Sigmoid colon (tissue), 4 donors: ENCODE data around the gene TAF12.

ENCODE experiments used
- POLR2AphosphoS5 ChIP-seq, 4 donors: sonication (generic); formaldehyde crosslinking; IDR thresholded peaks; one replicate each; pipeline ENCODE4 v1.6.1; 2017; ENCODE audit warnings: antibody characterized with exemption in 4 of 4
- TF ChIP-seq, protein P1 (sequence below), 4 experiments: fragments of 450-650 bp in 3 of 4; fragments of 200-600 bp in 1 of 4; IDR thresholded peaks; one replicate each; pipeline ENCODE4 v1.5.1; 2016 to 2019; ENCODE audit warnings: antibody characterized with exemption in 4 of 4, mild to moderate bottlenecking in 3 of 4, moderate library complexity in 2 of 4

DNA sequence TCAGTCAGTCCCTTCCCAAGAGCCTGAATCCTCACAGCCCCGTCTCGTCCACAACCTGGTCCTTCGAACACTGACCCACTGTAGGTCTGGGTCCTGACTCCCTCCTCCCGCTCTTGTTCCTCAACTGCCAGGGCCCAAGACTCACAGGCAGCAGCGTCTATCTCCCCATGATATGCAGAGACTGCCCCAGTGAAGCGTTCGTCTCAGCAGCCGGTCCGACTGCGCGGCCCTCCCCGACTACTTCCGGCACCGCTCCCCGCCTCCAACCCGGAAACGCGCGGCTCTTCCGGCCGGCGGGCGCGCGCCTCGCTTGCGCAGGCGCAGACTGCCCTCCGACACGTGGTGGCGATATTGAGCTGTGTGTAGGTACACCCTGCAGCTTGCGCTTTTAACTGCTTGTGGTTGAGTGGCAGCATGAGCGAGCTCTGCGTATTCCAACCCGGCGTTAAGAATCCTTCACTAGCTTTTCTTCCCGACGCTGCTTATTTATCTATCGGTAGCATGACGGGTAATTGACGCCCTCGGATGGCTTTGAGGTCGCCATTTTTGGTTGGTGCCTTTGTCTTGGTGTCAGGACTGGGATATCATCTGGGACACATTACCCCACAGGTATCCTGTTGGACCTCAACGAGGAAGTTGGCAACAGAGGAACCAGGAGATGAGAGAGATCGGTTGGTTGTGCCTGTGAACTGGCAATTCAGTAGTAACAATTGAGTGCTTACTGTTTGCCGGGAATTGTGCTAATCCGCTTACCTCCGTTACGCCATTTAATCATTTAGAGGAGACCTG, at the start of gene TAF12:
- peak; percentile 88 to 97 (median 96) for TF ChIP-seq POLR2AphosphoS5 (IDR thresholded peaks at IDR 0.05)
- TF ChIP-seq, protein P1, sequence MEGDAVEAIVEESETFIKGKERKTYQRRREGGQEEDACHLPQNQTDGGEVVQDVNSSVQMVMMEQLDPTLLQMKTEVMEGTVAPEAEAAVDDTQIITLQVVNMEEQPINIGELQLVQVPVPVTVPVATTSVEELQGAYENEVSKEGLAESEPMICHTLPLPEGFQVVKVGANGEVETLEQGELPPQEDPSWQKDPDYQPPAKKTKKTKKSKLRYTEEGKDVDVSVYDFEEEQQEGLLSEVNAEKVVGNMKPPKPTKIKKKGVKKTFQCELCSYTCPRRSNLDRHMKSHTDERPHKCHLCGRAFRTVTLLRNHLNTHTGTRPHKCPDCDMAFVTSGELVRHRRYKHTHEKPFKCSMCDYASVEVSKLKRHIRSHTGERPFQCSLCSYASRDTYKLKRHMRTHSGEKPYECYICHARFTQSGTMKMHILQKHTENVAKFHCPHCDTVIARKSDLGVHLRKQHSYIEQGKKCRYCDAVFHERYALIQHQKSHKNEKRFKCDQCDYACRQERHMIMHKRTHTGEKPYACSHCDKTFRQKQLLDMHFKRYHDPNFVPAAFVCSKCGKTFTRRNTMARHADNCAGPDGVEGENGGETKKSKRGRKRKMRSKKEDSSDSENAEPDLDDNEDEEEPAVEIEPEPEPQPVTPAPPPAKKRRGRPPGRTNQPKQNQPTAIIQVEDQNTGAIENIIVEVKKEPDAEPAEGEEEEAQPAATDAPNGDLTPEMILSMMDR (IDR thresholded peaks at IDR 0.05): peak in 2 of 4 experiments; percentile 23 to 45
